NOMO-1 treated with dmso at 0.1 percent for 144 hours (cell line): ENCODE data around the gene SIAH3.
"Not testable (repeated sequence)": the region's sequence is repeated elsewhere in the genome, so short reads cannot be mapped to it uniquely, and the experiment has no call there.

Experiments
- DNase-seq: peaks from one replicate; lab custom pipeline; 2025; ENCODE audit not compliant: unreplicated experiment; lab: John Stamatoyannopoulos, UW

Gene SIAH3

GRCh38 chr13:45784755-45785675 is 66.5 kb downstream of the SIAH3 start:
- no peak for DNase-seq

DNA sequence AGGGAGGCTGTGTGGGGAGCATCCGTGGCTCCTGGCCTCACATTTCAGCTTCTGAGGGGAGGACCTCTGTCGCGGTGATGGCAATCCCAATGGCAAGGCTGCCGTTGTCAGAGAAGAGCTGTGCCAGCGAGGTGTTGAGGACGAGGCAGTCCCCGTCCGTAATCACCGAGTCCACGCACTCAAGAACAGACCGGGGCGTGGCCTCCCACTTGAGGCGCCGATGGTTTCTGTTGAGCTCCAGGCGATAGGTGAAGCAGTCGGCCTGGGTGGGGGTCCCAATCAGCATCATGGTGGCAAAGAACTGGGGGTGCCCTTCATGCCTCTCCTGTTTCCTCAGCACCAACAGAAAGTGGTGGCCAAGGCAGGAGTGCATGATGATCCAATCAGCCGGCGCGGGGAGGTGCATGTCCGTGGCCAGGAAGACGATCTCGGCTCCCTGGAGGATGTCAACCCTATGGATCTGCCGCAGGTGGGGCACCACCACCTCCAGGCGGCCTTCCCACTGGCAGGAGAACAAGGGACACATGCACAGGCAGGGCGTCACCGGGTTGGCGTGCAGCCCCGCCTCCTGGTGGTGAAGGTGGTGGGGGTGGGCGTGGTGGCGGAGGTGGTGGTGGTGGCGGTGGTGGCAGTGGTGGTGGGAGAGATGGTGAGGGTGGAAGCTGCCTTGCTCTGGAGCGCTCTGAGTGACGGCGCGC is 68.1 kb downstream of the SIAH3 start:
- no peak for DNase-seq

DNA sequence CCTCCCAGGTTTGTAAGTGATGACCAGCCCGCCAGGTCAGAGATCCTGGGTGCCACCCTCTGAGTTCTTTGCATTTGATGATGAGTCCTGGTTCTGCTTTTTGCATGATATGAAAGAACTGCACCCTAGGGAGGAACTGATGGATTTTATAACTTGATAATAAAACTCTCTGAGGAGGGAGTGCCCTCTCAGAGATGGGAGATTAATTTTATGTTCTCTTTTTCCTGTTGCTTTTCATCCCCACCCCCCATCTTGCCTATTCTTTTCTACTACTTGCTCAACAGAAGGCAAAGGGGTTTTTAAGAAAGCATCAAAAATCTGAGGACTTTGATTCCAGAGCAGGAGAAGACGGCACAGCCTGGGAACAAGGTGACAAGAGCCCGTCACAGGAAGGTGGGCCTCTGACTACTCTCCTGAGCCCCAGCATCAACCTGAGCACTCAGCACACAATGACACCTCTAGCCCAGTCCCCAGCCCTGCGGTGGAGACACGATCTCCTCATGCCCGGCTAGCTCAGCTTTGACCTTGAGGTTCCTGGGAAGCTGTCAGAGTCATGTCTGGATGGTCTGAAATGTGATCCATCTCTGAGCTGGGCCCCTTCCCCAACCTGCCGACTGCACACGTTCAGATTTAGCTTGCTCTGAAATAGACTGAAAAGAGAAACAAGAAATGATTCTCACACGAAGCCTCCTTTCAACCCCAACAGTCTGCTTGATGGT is 69.1 kb downstream of the SIAH3 start:
- DNase-seq: no peak

DNA sequence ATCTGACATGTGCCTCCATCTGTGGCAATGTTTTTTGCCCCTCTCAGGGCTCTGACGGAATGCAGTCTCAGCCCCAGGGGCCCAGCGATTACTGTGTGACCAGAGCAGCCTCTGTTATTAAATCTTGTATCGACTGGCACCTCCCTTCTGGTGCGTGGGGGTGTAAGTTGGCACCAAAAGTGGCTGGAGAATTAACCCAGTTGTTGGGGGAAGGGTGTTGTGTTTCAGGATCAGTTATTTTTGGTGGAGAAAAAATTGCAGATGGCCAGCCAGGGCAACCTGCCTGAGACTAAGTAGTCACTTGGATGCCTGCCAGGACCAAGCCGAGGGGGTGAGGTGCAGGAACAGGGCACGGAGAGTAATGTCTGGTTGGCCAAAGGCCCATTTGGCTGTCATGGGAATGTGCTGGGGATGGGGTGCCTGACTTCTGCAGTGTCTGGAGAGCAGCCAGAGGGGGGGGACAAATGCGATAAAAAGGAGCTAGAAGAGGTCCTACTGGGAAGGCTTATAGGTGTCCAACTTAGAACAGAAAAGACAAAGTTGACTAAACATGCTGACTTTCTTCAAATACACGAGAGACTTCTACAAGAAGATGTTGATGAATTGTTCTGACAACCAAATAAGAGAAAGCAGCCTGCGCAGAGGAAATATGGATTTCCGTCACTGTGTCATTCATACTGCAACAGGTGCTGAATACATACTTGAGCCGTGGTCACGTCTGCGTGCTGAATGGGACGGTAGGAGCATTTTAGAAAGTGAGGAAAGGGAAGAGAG is 69.8 kb downstream of the SIAH3 start:
- no peak for DNase-seq

- DNase-seq: no peak
These were observed 71.7 kb downstream of the SIAH3 start for GRCh38 chr13:45779901-45780300.

GRCh38 chr13:45778882-45779281 is 72.7 kb downstream of the SIAH3 start:
- no peak for DNase-seq

DNA sequence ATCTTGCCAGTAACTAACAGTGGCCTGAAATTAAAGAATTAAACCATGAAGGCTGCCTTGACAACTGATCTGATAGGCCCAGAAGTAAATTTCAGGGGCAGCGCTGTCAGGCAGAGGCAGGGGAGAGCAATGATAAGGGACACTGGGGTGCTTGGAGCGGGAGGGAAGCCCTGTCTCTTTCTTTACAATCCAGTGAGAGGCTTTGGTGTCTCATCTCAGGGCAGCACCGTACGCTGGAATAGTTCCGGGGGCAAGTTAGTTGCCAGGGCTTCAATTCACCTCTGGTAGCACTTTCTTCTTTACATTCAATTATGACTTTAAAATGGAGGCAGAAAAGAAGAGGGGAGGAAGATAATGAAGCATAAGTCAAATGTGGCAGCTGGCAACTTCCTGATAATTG is 74.8 kb downstream of the SIAH3 start:
- DNase-seq: no peak

DNA sequence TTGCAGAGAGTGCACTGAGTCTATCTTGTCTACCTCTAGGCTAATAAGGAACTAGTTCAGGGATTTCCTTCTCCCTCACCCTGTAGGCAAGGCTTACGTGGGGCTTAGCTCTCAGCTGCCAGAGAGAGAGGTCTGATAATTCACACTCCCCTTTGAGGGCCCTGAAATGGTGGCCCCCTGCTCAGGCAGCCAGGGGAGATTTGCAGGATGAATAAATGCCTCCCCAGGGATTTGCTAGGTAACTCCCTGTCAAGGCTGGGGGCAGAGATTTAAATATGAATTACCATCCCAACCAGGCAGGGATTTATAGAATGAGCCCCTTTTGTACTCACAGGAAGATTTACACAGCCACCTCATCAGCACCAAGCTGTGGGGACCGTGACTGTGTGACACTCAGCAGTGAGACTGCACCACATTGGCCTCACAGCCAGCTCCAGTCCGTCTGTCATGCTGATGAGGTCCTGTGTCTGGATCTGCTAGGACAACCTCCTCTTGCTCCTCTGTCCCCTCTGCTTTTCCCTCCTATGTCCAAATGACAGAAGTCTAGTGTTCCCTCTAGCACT is 76.1 kb downstream of the SIAH3 start:
- no peak for DNase-seq

DNA sequence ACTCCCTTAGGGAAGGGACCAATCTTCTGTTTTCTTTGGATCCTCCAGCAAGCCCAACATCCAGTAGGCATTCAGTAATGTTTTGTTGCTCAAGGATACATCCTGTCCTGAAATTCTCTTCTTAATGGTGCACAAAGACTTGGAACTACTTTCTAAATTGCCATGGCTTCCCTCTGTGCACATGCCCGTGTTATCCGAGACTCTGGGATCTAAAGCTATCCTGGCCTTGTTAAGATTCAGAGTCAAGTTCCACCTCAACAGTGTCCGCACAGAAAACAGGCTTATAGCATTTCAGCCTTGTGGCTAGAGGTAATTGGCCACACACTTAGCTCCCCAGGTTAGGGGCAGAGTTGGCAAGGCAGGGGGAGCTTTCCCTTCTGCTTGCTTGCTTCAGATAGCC is 77.6 kb downstream of the SIAH3 start:
- DNase-seq: no peak

GRCh38 chr13:45773236-45773635 is 78.3 kb downstream of the SIAH3 start:
- no peak for DNase-seq

GRCh38 chr13:45770886-45771285 is 80.7 kb downstream of the SIAH3 start:
- no peak for DNase-seq

DNA sequence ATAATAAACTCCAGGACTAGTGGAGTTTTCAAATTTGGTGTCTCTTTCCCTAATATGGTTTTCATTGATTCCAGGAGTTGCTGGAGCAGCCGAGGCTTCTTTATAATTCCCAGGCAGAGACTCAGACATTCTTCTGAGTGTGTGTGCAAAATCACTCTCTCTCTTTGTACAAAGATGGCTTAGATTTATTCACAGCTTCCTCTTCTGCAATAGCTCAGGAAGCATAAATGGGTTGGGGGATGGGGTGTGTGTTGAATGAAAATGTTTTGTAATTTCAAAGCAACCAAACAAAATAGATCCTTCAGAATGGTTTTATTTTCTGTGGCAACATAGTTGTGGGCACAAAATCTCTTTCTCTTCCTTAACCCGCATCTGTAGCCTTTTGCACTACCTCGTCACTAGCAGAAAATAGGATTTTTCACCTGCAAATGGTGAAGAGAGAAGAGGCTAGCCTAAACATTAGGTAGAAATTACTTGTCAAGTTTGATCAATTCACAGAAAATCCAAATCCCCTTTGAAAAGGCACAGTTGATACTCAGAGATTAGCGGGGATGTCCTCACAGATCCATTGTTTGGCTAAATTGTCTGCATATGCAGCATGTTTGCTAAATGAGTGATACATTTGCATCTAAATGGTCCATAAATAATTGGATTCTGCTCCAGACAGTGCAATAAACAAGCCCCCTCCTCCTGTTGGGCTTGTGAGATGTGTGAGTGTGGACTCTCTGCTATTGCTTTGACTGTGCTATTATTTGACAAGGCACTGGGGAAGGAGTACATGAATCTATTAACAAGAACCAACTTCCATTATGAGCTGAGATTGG is 82.7 kb downstream of the SIAH3 start:
- peak; percentile 68 for DNase-seq

DNA sequence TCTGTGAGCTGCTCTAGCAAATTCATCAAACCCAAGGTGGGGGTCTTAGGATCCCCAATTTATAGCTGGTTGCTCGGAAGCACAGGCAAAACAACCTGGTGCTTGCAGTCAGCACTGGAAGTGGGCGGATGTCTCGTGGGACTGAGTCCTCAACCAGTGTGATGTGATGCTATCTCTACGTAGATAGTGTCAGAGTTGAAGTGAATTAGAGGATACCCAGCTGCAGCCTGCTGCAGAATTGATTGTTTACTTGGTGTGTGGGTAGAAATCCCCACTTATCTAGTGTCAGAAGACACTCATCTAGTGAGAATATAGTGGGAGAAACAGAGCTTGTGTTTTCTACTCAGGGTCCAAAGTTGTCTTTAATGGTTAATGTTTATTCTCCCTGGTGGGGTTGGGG is 86.1 kb downstream of the SIAH3 start:
- DNase-seq: no peak

GRCh38 chr13:45763419-45763818 is 88.1 kb downstream of the SIAH3 start:
- no peak for DNase-seq

- not testable (repeated sequence) for DNase-seq
These were observed 94.0 kb downstream of the SIAH3 start for GRCh38 chr13:45757589-45757988.

- not testable (repeated sequence) for DNase-seq
These were observed 95.1 kb downstream of the SIAH3 start for GRCh38 chr13:45756498-45756897.

DNA sequence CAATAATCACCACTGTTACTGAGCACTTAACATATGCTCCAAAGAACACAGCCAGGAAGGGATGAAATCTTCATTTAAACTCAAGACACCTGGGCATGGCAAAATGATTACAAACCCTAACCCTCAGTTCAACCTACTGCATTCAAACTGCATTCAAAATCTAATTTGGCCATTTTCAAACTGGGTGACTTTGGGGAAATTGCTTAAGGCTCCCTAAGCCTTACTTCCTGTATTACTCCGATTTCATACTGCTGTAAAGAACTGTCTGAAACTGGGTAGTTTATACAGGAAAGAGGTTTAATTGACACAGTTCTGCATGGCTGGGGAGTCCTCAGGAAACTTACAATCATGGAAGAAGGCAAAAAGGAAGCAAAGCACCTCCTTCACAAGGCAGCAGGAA is 99.0 kb downstream of the SIAH3 start:
- peak; percentile 23 for DNase-seq

DNA sequence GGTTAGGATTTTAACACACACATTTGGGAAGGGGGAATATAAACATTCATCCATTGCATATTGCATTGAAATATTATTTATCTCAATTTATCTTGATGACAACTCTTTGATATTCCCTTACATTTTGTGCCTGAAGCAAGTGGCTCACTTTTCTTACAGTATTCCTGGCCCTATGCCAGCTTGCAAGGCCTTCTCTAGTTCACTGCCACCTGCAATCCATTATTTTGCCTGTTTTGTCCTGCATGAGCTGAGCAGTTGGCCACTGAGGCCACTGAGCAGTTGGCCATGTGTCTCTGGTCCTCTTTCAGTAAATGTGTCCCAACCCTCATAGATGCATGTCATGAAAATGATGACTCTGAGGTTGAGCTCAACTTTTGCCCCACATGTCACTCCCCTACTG is 99.7 kb downstream of the SIAH3 start:
- no peak for DNase-seq

DNA sequence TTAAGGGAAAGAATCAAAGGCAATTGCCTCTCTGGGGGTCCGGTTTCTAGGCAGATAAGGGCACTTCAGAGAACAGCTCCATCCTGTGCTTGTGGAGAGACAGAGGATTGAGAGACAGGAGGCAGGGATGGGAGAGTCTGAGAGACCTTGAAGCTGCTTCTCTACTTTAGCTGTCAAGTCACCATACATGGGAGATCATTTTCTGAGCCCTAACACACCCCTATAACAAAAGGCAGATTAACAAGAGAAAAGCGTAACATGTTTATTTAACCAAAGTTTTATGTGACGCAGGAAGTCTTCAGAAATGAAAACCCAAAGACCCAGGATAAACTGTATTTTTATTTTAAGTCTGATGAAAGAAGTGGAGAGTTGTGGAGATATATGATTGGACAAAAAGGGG is 101.0 kb downstream of the SIAH3 start:
- DNase-seq: no peak
